22Rv1 (cell line): ENCODE measurements around the gene RPL22.

Source experiments
- CTCF ChIP-seq: fragments of 450-650 bp; IDR thresholded peaks from 2 replicates; pipeline ENCODE4 v1.5.1; 2017; ENCODE audit warnings: mild to moderate bottlenecking
- ZFX ChIP-seq: fragments of 450-650 bp; IDR thresholded peaks from 2 replicates; pipeline ENCODE4 v1.6.1; 2017; ENCODE audit warnings: antibody characterized with exemption, borderline replicate concordance

- TF ChIP-seq CTCF: no peak
- TF ChIP-seq ZFX: no peak
These were observed 56.7 kb downstream of the RPL22 start for GRCh38 chr1:6142734-6143133.
